Gastrocnemius medialis (tissue), 4 donors: ENCODE measurements around the gene LZTS2.

Experiments used
- CTCF ChIP-seq, 5 experiments: fragments of 450-650 bp in 3 of 5; fragments of 200-600 bp in 2 of 5; sonication (generic) in 2 of 5; IDR thresholded peaks in 4 of 5; conservative IDR thresholded peaks in 1 of 5; 1 replicate in 4 of 5; 2 replicates in 1 of 5; pipeline ENCODE4 v1.5.1; 2016 to 2019; ENCODE audit warnings: antibody characterized with exemption in 5 of 5, mild to moderate bottlenecking in 3 of 5, moderate library complexity in 3 of 5
- POLR2A ChIP-seq, 2 donors: fragments of 450-650 bp; IDR thresholded peaks; one replicate each; pipeline ENCODE4 v1.6.1; 2017; ENCODE audit warnings: antibody characterized with exemption in 2 of 2, mild to moderate bottlenecking in 2 of 2, moderate library complexity in 2 of 2

GRCh38 chr10:101052285-101052684 lies 52.7 kb downstream of the LZTS2 start:
- TF ChIP-seq POLR2A (IDR thresholded peaks at IDR 0.05) (peak in 1 of 2 donors; percentile 21), CTCF (IDR thresholded peaks at IDR 0.05 in 4 of 5, conservative IDR thresholded peaks at IDR 0.05 in 1 of 5) (no peak)
